Measurements from ENCODE around the gene MPV17L2.
A peak's percentile ranks its signal among the peaks of the same experiment; 100 is the strongest.

Gene MPV17L2

GRCh38 chr19:18192673-18193387 lies at the start of gene MPV17L2:
MPV17L2 (plus strand) TSS chr19:18193218; CDS start chr19:18193282, 64 bp downstream.
- peak; percentile 100 for DNase-seq

DNA sequence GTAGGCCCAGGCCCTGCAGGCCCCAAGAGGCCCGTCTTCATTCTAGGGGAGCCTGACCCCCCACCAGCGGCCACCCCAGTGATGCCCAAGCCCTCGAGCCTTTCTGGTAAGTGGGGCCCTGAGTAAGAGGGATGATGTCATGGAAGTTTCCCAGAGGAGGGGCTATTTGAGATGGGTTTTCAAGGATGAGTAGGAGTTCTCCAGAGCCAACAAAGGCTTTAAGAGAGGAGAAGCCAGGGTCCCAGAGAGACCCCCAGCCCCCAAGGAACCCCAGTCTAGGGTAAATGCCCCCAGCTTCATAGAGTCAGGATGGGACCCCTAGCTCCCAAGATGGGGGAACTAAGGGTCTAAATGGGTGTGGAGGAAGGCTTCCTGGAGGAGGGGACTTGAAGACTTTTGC lies 49.1 kb upstream of the MPV17L2 start:
- DNase-seq = no peak

DNA sequence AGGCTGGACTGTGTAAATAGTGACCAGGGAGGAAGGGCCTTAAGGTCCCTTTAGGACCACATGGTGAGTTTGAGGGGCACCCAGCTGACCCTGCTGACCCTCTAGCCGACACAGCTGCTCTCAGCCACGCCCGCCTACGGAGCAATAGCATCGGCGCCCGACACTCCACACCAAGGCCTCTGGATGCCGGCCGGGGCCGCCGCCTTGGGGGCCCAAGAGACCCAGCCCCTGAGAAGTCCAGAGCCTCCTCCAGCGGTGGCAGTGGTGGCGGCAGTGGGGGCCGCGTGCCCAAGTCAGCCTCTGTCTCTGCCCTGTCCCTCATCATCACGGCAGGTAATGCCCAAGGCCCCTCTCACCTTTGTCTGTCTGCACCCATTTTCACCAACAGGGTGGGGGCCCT lies 48.7 kb upstream of the MPV17L2 start:
- DNase-seq = no peak

DNA sequence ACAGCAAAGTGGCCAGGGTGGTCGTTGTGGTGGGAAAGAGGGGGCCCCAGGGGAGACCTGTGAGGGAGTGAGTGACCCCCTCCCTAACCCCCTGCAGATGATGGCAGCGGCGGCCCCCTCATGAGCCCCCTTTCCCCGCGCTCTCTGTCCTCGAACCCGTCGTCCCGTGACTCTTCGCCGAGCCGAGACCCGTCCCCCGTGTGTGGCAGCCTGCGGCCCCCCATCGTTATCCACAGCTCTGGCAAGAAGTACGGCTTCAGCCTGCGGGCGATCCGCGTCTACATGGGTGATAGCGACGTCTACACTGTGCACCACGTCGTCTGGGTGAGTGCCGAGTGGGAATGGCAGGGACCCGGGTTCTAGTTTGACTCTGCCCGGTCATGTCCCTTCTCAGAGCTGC lies 48.1 kb upstream of the MPV17L2 start:
- no peak for DNase-seq

- no peak for DNase-seq
These were observed 47.5 kb upstream of the MPV17L2 start for GRCh38 chr19:18145391-18145999.

DNA sequence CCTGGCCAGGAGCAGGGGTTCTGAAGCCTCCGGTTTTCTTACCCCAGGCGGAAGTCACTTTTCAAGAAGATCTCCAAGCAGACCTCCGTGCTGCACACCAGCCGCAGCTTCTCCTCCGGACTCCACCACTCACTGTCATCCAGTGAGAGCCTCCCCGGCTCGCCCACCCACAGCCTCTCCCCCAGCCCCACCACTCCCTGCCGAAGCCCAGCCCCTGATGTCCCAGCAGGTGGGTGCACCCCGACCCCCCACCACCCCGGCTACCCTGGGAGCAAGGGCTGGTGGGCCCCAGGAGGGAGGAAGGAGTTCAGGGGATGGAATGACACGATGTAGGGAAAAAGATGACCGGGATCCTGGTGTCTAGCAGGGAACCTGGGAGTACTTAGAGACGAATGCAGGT lies 45.6 kb upstream of the MPV17L2 start:
- DNase-seq = no peak

DNA sequence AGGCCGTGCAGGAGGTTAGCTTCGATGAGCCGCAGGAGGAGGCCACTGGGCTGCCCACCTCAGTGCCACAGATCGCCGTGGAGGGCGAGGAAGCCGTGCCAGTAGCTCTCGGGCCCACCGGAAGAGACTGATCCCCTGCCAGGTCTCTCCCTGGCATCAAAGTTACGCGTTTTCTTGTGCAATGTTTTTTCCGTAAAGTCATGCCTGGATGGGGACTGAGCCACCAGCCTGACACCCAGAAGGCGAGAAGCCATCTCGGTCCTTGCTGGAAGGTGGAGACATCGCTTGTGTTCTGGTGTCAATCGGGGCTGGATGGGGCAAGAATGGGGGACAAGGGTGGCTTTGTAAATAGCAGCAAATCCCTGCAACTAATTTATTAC lies 43.4 kb upstream of the MPV17L2 start:
- DNase-seq = no peak

- no peak for DNase-seq
These were observed 42.0 kb upstream of the MPV17L2 start for GRCh38 chr19:18150776-18151624.

DNA sequence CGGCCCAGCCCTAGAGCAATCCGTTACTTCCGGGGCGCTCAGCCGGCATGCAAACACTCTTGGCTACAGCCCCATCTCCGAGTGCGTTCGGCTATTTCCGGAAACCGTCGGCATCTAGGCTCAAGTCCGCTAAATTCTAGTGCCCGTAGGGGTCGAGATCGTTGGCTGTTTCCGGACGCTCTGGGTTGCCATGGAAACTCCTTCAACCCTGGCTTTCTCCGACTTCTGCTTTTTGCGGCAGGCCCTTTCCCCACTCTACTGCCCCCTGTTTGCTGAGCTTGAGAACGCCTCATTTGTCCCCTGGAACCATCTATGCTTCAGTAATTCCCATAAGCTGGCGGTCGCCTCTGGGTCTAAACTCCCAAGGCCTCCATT lies 40.6 kb upstream of the MPV17L2 start:
- peak; percentile 99 for DNase-seq

DNA sequence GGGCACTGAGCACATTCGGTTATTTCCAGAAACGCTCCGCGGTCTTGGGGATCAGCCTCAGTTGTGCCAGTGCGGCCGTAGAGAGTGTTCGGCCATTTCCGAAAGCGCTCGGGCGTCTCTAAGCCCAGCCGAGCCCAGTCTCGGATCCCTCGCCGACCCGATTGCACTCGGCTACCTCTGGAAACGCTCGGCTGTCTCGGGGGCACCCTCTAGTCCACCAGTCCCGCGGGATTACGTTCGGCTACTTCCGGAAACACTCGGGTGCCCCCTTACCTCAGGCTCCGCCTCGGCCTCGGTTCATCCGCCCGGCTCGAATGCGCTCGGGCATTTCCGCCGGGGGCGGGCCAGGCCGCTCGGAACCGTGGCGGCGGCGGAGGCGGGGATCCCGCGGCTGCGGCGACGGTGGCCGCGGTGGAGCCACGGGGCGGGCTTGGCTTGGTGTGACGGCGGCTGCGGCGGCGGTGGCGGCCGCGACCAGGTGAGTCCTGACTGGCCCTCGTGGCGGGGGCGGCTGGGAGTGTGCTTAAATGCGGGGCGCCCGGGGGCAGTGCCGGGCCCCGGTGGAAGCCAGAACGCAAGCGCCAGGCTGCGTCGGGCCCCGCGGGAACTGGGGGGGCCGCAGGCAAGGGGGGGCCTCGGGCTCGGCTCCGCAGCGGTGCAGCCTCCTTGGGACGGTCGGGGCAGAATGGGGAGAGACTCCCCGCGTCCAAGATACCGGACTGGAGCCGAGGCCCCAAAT lies 40.0 kb upstream of the MPV17L2 start, which contains the start of gene PIK3R2:
Gene PIK3R2, plus strand, starts transcription at position 347 of the 739 bp plus-strand sequence. CDS start 2,717 bp downstream, outside the sequence.
- peak; percentile 99 for DNase-seq

DNA sequence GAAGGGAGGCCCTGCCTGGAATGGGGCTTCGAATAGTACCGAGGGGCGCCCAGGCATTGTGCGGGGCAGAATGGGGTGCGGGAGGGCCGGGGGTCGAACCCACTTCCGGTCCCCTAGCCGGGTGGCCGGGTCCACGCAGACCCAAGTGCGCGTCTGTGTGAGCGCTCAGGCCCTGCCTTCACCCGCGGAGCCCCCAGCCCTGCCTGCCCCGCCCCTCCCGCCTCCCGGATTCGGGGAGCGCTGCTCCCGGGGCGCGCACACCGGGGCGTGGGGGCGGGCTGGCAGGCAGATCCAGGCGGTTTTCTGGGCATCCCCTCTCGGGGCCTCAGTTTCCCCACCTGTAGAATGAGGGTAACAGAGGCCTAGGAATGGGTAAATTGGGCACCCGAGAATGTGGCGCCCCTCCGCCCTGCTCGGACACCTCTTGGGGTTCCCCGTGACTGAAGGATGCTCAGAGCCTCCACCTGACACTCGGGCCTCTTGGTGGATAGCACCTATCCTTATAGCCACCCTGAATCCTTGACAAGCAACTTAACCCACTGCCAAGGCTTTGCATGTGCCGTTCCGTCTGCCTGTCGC lies 39.4 kb upstream of the MPV17L2 start:
- peak; percentile 18 for DNase-seq

DNA sequence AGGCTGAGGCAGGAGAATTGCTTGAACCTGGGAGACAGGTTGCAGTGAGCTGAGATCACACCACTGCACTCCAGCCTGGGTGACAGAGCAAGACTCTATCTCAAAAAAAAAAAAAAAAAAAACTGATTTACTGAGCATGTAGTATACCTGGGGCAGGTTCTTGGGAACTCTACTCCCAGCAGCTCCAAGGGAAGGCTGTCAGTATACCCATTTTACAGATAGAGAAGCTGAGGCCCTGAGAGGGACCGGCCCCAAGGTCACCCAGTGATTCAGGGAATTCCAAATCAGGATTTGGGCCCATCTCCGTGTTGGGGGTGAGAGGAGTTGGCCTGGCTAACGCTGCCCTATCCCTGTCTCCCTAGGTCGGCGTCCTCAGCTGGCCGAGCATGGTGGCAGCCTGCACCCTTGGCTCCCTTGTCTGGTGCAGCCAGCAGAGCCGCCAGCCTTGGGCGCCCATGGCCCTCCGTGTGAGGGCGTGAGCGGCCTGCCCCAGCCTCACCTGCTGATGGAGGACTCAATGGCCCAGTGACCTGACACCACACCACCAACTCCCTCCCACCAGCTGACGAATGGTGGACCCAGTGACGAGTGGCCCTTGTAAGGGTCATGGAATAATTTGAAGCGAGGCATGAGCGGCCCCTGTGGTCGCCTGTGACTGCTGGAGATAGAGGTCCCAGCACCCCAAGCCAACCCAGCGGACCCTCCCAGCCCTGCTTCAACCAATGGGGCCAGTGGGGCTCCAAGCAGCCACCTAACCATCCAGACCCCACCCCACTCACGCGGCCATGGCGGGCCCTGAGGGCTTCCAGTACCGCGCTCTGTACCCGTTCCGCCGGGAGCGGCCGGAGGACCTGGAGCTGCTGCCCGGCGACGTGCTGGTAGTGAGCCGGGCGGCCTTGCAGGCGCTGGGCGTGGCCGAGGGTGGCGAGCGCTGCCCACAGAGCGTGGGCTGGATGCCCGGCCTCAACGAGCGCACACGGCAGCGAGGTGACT lies 37.6 kb upstream of the MPV17L2 start:
- no peak for DNase-seq

DNA sequence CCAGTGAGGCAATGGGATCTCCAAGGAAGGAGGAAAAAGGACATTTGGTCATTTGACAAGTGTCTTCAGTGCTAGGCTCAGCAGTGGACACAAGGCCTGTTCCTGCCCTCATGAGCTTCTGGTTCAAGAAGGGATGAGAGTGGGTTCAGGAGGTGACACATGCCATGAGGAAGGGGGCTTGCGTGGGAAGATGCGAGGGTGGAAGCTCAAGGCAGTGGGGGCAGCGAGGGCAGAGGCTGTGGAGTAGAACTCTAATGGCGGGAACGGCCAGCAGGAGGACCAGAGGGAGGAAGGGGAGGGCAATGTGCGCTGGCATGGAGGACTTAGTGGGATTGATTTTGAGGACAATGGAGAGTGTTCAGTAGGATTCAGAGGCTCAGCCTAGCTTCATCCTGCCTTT lies 36.8 kb upstream of the MPV17L2 start:
- no peak for DNase-seq

DNA sequence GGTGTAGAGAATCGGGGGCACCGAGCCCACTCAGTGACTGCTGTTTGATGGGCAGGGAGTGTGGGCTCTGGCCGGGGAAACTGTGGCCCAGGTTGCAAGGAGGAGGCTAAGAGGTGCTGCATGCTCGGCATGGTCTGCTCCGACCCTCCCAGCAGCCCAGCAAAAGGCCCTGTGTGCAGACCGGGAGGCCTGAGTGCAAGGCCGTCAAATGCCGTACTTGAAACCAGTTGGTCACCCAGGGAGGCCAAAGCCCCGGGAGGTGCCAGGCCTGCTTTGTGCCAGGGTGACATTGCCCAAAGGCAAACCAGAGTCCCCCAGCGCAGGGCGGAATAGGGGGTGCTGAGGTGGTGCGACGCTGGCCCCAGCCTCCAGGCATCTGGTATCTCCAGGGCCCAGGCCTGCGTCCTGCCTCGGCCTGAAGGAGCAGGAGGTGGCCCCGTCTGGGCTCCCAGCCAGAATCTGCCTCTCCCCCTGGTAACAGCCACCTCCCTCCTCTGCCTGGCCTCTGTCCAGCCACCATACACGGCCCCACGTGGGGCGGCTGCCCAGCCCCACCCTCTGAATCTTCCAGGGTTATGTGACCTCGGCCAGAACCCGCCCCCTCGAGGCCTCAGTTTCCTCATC lies 36.1 kb upstream of the MPV17L2 start:
- peak; percentile 65 for DNase-seq

DNA sequence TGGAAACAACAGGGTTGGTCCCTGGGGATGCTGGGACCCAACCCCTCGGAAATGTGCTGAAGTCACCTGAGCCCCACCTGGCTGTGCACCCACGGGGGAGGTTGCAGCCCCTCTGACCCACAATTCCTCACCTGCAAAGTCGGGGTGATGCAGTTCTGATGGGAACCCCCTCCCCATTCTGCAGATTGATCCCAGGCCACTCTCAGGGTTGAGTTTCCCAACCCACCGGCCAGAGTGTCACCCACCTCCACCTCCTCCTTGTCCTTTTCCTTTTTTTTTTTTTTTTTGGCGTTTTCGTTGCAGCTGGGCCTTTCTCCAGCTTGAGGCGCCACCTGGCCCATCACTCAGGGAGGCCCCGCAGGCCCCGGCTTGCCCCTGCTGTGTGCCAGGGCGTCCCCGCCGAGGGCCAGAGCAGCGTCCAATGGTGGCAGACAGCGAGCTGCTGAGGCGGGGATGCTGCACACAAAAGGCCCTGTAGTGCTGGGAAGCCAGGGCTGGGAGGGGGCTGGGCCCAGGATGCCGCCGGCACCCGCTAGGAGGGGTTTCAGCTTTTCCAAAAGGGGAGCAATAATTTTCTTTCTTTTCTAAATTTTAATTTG lies 35.5 kb upstream of the MPV17L2 start:
- DNase-seq = no peak

- no peak for DNase-seq
These were observed 34.6 kb upstream of the MPV17L2 start for GRCh38 chr19:18158467-18158866.

DNA sequence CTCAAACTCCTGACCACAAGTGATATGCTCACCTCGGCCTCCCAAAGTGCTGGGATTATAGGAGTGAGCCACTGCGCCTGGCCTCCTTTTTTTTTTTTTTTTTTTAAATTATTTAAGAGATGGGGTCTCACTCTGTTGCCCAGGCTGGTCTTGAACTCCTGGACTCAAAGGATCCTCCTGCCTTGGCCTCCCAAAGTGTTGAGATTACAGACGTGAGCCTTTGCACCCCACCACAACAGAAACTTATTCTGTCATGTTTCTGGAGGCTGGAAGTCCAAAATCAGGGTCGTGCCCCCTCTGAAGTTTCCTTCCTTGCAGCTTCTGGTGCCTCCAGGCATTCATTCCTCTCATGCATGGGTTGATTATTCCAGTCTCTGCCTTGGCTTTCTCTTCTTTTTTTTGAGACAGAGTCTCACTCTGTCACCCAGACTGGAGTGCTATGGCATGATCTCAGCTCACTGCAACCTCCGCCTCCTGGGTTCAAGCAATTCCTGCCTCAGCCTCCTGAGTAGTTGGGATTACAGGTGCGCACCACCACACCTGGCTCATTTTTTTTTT lies 33.9 kb upstream of the MPV17L2 start:
- DNase-seq = peak; percentile 22

GRCh38 chr19:18159810-18160209 lies 33.2 kb upstream of the MPV17L2 start:
- no peak for DNase-seq

DNA sequence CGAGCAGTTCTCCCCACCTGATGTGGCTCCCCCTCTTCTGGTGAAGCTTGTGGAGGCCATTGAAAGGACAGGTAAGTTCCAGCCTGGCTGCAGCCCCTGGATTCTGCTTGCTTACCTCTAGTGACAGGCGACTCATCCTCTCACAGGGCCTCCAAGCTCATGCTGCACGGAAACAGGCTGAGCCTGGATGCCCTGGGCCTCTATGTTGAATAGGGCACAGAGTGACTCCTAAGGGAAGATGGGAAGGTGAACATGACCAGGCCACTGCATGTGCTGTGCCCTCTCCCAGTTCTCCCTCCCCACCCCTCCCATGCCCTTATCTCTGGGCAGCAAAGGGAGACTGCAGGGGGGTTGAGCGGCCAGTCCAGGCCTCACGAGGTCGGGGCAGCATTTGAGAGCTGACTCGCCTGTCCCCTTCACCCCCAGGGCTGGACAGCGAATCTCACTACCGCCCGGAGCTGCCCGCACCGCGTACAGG lies 32.5 kb upstream of the MPV17L2 start:
- DNase-seq = no peak
